Fibroblast of lung (primary cell): ENCODE data around the gene SAMD11. TPM values are rescaled to one million over a fixed set of nuclear protein-coding genes. Genes with fewer than 3 reads are reported as not detected.

Experiments
- DNase-seq, 2 donors: peaks; one replicate each; pipeline versions ENCODE4 v3.0.0 to v3.0.0-alpha.2; 2010; ENCODE audit warnings: low read depth in 2 of 2
- H2AFZ ChIP-seq: 2 replicates; pipeline ENCODE4 v1.5.1; 2012; ENCODE audit warnings: low read length, control low read depth, inconsistent platforms
- H3K27ac ChIP-seq: 2 replicates; pipeline ENCODE4 v1.5.1; 2011; ENCODE audit warnings: low read length, control low read depth; ENCODE audit not compliant: insufficient read depth
- H3K27me3 ChIP-seq: 2 replicates; pipeline ENCODE4 v1.5.1; 2011; ENCODE audit warnings: mild to moderate bottlenecking, low read length; ENCODE audit not compliant: control insufficient read depth, insufficient read depth
- H3K36me3 ChIP-seq: 2 replicates; pipeline ENCODE4 v1.5.1; 2011; ENCODE audit warnings: low read length; ENCODE audit not compliant: control insufficient read depth, insufficient read depth
- H3K4me1 ChIP-seq: 2 replicates; pipeline ENCODE4 v1.5.1; 2011; ENCODE audit warnings: low read length; ENCODE audit not compliant: control insufficient read depth, insufficient read depth; ENCODE audit errors: extremely low read depth
- H3K4me2 ChIP-seq: 2 replicates; pipeline ENCODE4 v1.5.1; 2011; ENCODE audit warnings: low read length, control low read depth; ENCODE audit not compliant: insufficient read depth; ENCODE audit errors: extremely low read depth
- H3K4me3 ChIP-seq, 4 experiments: fragments of 200-600 bp in 1 of 4; sonication (generic) in 1 of 4; replicated peaks in 1 of 4; 2 replicates each; pipeline ENCODE4 v1.5.1; 2011 to 2016; ENCODE audit warnings: low read length in 4 of 4, low read depth in 3 of 4, mild to moderate bottlenecking in 3 of 4, control low read depth in 2 of 4, inconsistent platforms in 1 of 4, mixed read lengths in 1 of 4; ENCODE audit not compliant: insufficient read depth in 1 of 4; ENCODE audit errors: control extremely low read depth in 1 of 4
- H3K79me2 ChIP-seq: 2 replicates; pipeline ENCODE4 v1.5.1; 2012; ENCODE audit warnings: mild to moderate bottlenecking, low read length, inconsistent platforms; ENCODE audit not compliant: control insufficient read depth, insufficient read depth
- H3K9ac ChIP-seq: 2 replicates; pipeline ENCODE4 v1.5.1; 2011; ENCODE audit warnings: mild to moderate bottlenecking, low read length, control low read depth; ENCODE audit not compliant: insufficient read depth
- H3K9me3 ChIP-seq: 2 replicates; pipeline ENCODE4 v1.5.1; 2012; ENCODE audit warnings: low read depth, low read length; ENCODE audit not compliant: control insufficient read depth, insufficient read depth
- H4K20me1 ChIP-seq: 2 replicates; pipeline ENCODE4 v1.5.1; 2011; ENCODE audit warnings: low read length; ENCODE audit not compliant: control insufficient read depth, insufficient read depth; ENCODE audit errors: extremely low read depth
- EZH2 ChIP-seq: IDR thresholded peaks from 2 replicates; pipeline ENCODE4 v1.5.1; 2012; ENCODE audit warnings: low read length, control low read depth, mild to moderate bottlenecking; ENCODE audit errors: missing control alignments
- polyA plus RNA-seq, 2 donors: library from polyadenylated mRNA; depleted of rRNA in 1 of 2; stranded (reverse) in 1 of 2; unstranded in 1 of 2; fragments of >200 nt; gene quantifications; 2 replicates each; pipeline ENCODE4 v1.2.1, GENCODE V29; 2011 to 2012; ENCODE audit warnings: missing spikeins in 1 of 2
- total RNA-seq: library from RNA; depleted of rRNA; stranded (reverse); fragments of >200 nt; gene quantifications from 2 replicates; pipeline ENCODE4 v1.2.1, GENCODE V29; 2014
- TF ChIP-seq, protein P1 (sequence below), 2 donors: IDR thresholded peaks in 1 of 2; conservative IDR thresholded peaks in 1 of 2; 1 replicate in 1 of 2; 2 replicates in 1 of 2; pipeline ENCODE4 v1.5.1; 2011 to 2012; ENCODE audit warnings: low read length in 2 of 2, control low read depth in 1 of 2, inconsistent platforms in 1 of 2, low read depth in 1 of 2, mild to moderate bottlenecking in 1 of 2

The SAMD11 gene
- total and polyA plus RNA-seq, 2 donors (not counting 1 experiment from before 2014, with no cell fraction given) = 0.40 to 3.8 TPM

DNA sequence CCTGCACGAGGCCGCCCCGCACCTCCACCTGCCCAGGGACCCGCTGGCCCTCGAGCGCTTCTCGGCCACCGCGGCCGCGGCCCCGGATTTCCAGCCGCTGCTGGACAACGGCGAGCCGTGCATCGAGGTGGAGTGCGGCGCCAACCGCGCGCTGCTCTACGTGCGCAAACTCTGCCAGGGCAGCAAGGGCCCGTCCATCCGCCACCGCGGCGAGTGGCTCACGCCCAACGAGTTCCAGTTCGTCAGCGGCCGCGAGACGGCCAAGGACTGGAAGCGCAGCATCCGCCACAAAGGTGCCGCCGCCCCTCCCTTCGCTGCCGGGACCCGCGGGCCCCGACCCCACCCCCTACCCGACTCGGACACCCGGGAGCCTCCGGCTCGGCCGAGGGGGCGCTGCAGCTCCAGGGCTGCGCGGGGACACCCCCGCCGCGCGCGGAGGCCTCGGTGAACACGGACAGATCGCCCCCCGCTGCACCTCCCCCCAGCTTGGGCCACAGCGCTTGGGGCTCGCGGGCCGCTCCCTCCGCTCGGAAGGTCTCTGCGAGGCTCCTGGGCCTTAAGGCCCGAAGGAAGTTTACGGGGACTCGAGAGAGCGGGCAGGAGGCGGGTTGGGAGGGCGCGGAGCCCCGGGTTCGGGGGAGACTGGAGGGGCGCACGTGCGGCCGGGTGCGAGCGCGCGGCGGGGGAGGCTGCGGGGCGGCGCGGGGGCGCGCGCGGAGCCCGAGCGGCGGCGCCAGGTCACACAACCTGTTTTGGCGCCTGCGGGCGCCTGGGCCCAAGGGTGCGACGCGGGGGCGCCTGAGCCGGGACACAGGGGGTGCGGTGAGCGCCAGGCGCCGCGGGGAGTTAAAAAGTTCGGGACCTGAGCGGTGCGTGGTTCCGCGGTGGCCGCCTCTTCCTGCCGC is 1.2 kb downstream of the SAMD11 start:
- H3K79me2 ChIP-seq = no peaks in the 10 kb centered on the region
- DNase-seq = peak; percentile 20 to 64
- TF ChIP-seq EZH2 = peak; percentile 84
- TF ChIP-seq, protein P1, sequence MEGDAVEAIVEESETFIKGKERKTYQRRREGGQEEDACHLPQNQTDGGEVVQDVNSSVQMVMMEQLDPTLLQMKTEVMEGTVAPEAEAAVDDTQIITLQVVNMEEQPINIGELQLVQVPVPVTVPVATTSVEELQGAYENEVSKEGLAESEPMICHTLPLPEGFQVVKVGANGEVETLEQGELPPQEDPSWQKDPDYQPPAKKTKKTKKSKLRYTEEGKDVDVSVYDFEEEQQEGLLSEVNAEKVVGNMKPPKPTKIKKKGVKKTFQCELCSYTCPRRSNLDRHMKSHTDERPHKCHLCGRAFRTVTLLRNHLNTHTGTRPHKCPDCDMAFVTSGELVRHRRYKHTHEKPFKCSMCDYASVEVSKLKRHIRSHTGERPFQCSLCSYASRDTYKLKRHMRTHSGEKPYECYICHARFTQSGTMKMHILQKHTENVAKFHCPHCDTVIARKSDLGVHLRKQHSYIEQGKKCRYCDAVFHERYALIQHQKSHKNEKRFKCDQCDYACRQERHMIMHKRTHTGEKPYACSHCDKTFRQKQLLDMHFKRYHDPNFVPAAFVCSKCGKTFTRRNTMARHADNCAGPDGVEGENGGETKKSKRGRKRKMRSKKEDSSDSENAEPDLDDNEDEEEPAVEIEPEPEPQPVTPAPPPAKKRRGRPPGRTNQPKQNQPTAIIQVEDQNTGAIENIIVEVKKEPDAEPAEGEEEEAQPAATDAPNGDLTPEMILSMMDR (conservative IDR thresholded peaks at IDR 0.05 in 1 of 2, IDR thresholded peaks at IDR 0.05 in 1 of 2; ENCODE audit: low read depth in 1 of 2, low read length in 2 of 2) = no peak
- H4K20me1 ChIP-seq = no peaks in the 10 kb centered on the region
- H3K4me1 ChIP-seq = peaks cover 7% of the 10 kb centered on the region
- no peaks in the 10 kb centered on the region for H3K9me3 ChIP-seq
- H3K4me3 ChIP-seq = peak overlapping the region in 2 of 4 experiments; percentile 7 to 40
- H2AFZ ChIP-seq = no peak overlapping the region
- H3K9ac ChIP-seq = no peak overlapping the region
- no peak overlapping the region for H3K27ac ChIP-seq
- H3K4me2 ChIP-seq = peak overlapping the region; percentile 51
- peaks cover 18% of the 10 kb centered on the region for H3K27me3 ChIP-seq
- H3K36me3 ChIP-seq = no peaks in the 10 kb centered on the region

DNA sequence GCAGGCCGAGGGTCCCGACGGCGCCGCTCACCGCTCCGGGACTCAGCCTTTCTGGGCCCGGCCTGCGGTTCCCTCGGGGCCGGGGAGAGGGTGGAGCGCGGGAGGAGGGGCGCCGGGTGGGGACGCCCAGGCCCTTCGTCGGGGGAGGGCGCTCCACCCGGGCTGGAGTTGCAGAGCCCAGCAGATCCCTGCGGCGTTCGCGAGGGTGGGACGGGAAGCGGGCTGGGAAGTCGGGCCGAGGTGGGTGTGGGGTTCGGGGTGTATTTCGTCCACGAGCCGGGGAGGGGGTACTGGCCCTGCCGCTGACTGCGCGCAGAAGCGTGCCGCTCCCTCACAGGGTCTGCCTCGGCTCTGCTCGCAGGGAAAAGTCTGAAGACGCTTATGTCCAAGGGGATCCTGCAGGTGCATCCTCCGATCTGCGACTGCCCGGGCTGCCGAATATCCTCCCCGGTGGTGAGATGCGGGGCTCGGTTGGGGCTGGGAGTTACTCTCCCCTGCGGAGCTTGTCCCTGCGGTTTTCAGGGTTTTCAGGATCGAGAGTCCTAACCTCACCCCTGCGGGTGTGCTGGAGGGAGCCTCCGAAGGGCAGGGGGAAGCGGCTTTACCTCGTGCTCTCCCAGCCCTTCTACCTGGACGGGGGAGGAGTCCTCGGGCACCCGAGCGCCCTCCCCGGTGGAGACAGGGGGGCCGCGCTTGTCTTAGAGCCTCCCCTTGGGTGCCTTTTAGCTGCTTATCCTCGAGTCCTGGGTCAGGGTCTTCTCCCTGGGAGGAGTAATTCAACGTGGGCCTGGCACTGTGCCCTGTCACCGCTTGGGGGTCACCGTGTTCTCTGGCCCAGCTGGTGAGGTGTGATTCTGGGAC is 2.1 kb downstream of the SAMD11 start:
- TF ChIP-seq, protein P1 (conservative IDR thresholded peaks at IDR 0.05 in 1 of 2, IDR thresholded peaks at IDR 0.05 in 1 of 2; ENCODE audit: low read depth in 1 of 2, low read length in 2 of 2) = no peak
- peak; percentile 93 for TF ChIP-seq EZH2
- Histone ChIP-seq H3K4me3 (peak overlapping the region in 1 of 4 experiments; percentile 14), H4K20me1 (no peaks in the 10 kb centered on the region), H3K36me3 (no peaks in the 10 kb centered on the region), H3K9me3 (no peaks in the 10 kb centered on the region), H3K27me3 (peaks cover 15% of the 10 kb centered on the region), H3K4me2 (no peak overlapping the region), H2AFZ (no peak overlapping the region), H3K79me2 (no peaks in the 10 kb centered on the region), H3K27ac (no peak overlapping the region), H3K9ac (no peak overlapping the region), H3K4me1 (peaks cover 5% of the 10 kb centered on the region)
- DNase-seq = peak; percentile 16 to 73

DNA sequence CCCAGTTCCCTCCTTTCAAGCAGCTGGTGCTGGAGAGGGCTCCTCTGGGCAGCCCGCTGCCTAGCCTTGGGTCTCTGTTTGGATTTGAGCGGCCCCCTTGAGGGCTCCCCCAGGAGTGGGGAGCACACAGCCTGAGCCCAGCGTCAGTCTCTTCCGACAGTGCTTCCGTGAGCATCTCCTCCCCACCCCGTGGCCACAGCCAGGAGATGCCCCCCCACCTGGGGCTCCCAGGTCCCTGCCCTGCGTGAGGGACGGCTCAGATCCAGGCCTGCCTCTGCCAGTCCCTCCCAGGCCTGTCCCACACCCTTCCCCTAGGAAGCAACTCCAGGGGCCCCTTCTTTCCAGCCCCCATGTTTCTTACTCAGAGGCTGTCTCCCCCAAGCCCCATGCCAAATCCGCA is 3.5 kb downstream of the SAMD11 start:
- no peaks in the 10 kb centered on the region for H3K4me1 ChIP-seq
- H3K9me3 ChIP-seq = no peaks in the 10 kb centered on the region
- H3K27ac ChIP-seq = no peak overlapping the region
- no peak overlapping the region for H3K9ac ChIP-seq
- TF ChIP-seq EZH2 = no peak
- TF ChIP-seq, protein P1 (conservative IDR thresholded peaks at IDR 0.05 in 1 of 2, IDR thresholded peaks at IDR 0.05 in 1 of 2; ENCODE audit: low read depth in 1 of 2, low read length in 2 of 2) = no peak
- H3K79me2 ChIP-seq = no peaks in the 10 kb centered on the region
- H2AFZ ChIP-seq = no peak overlapping the region
- no peaks in the 10 kb centered on the region for H3K36me3 ChIP-seq
- no peaks in the 10 kb centered on the region for H4K20me1 ChIP-seq
- DNase-seq = no peak
- H3K4me2 ChIP-seq = no peak overlapping the region
- H3K4me3 ChIP-seq = no peak overlapping the region
- H3K27me3 ChIP-seq = peaks cover 17% of the 10 kb centered on the region
